GM21723 (cell line): Measurements from ENCODE around the gene MCTP2.

Experiments used
- ATAC-seq: cut with Tn5 transposase; IDR thresholded peaks from one replicate; pipeline ENCODE4 v1.9.1; 2021; ENCODE audit warnings: mild to moderate bottlenecking, moderate library complexity; ENCODE audit not compliant: unreplicated experiment

The MCTP2 gene

DNA sequence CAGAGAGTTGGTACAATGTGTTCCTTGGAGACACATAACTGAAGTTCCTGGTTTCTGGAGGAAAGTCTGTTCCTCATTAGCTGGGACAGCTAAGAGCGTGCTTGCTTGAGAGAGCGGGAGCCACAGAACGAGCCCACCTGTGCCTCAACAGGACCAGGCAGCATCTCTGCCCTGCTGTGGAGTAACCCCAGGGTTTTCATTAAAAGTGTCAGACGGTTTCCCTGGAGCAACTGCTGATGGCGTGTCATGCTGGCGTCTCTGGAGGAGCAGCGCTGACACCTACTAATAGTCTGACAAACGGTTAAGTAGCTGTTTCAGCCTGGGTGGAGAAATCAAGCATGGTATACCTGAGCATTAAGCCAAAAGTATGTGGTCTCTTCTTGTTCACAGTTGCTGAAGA lies 150.0 kb downstream of the MCTP2 start:
- no peak for ATAC-seq

DNA sequence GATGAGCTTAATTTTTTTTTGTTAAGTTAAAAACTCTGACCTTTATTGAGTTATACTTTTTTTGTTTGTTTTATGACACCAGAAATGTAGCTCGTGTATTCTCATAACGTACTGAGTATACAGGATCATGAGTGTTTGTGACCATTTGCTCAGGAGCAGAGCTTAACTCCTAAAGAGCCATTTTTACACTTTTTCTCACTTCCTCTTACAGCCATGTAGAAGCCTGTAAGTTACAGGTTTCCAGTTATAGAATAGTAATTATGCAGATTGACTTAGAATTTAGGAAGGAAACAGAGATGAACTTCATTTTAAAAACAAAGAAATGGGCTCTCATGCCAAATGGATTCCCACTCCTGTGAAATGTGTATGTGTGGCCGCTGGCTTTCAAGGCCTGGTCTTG lies 151.7 kb downstream of the MCTP2 start:
- no peak for ATAC-seq

DNA sequence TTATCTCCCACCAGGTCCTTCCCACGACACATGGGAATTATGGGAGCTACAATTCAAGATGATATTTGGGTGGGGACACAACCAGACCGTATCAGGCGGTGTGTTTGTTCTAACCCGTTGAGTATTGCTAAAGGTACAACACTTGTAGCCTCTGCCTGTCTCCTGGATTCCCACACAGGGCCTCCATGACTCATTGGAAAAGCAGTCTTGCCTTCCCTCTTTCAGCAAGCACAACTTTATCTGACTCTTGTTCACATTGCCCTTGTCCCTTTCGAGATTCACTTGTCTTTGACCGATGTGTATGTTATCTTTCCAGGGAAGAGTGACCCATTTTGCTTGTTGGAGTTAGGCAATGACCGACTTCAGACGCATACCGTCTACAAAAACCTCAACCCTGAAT lies 152.3 kb downstream of the MCTP2 start:
- no peak for ATAC-seq

DNA sequence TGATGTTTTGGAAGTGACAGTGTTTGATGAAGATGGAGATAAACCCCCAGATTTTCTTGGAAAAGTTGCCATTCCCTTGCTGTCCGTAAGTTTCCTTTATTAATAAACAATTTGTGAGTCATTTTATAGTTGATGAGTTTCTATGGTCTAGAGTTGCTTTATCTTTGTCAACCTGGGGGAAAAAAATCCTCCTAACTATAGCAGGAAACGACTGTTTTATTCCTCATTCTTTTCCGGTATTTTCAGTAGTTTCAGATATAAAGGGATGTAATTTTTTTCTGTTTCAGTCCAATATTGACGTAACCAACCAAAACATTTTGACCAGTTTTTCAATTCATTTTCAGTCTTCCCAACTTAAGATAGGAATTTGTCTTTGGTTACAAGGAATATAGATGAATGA lies 154.1 kb downstream of the MCTP2 start:
- ATAC-seq = no peak

DNA sequence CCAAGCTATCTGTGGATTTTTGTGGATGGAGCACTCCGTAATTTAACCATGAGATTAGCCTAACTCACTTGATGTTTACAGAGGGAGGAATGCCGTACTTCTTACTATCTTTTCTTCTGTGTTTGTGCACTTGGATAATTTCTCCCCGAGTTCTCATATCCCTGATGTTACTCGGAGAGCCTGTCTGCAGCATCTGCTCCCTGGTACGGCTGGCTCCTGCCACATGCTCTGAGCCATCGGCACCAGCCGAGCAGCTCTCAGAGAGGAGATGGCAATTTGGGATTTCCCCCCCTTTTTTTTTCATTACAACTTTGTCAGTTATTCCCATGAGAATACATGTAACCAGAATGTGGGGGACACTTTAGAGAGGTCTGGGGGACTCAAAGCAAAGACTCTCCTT lies 155.0 kb downstream of the MCTP2 start:
- ATAC-seq = no peak

DNA sequence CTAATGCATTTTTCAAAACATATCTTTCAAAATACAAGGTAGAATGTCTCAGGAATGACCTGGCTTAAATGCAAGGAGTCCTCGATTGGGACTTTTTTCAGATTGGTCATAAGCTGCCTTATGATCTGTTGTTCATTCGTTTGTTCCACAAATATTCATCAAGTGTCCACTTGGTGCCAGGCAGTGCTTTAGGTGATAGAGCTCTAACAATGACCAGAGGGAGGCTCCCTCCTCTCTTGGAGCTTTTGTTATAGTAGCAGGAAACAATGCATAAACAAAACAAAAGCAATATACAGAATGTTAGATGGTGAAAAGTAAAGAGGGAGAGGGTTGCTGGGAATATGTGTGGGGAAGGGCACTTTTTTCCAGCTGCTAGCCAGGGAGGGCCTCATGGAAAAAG lies 156.1 kb downstream of the MCTP2 start:
- no peak for ATAC-seq

DNA sequence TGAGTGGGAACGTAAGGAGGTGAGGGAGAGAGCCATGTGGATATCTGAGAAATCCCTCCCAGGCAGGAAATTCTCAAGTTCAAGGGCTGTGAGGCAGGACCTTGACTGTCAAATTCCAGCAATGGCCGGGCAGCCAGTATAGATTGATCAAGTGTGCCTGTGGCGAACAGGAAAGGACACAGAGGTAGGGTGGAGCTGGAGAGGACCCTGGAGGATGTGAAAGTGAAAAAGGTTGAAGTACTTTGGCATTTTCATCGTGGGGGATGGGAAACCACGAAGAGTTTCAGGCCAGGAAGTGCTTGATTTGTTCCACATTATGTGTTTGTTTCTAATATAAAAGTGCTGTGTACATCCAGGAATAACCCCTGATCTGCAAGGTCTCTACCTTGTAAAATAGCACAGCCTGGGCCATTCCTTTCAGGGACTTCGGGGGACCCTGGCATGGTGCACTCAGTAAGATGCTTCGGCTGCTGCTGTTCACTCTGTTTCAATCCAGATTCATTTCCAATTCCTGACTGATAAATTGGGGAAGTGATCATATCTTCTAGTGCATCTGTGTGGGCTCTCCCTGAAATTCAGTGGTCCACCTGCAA lies 156.6 kb downstream of the MCTP2 start:
- ATAC-seq = peak; percentile 72

DNA sequence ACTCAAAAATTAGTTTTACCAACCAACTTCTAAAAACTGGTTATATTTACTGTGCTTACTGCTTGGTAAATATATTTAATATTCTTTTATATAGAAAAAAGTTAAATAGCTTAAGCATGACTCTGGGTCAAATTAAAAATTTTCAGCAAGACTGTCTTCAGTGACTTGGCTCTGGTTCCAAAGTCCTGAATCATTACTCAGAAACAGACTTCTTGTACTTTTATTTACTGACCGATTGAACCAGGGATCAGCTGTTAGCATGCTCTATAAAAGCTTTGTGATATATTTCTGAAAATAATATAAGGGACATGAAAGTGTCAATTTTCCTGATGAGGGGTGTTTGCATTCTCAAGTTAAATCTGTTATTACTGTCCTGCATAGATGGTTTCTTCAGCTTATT lies 164.3 kb downstream of the MCTP2 start:
- no peak for ATAC-seq

DNA sequence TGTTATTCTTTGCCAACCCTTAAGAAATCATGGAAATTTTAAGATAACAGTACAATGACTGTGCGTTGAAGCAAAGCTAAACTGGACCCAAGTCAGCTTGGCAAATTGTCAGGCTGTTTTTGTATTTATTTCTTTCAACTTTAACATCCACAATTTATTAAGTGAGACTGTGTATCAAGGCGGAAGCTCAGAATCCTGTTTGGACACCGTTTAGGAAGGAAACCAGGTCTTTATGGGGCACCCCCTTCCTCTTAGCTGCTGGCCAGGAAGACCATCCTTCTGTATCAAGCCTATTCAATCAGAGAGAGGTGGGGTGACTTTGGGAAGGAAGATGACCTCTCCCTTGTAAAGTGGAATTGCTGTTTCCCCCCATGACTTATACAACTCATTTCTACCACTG lies 166.0 kb downstream of the MCTP2 start:
- ATAC-seq = no peak

DNA sequence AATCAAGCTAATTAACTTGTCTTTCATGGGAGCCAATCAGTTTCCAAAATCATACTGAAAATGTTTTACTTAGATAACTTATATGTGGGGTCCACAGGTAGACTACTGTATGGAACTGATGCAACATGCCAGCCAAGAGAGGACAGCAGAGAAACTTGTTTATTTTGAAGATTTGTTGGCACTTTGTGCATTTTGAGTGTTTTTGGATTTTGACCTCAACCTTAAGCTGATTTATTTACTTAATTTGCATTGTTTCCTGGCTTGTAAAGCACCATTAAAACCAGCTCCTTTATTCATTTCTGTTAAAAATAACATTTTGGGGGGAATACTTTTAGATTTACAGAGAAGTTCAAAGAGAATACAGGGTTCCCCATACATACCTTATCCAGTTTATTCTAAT lies 166.6 kb downstream of the MCTP2 start:
- ATAC-seq = no peak

DNA sequence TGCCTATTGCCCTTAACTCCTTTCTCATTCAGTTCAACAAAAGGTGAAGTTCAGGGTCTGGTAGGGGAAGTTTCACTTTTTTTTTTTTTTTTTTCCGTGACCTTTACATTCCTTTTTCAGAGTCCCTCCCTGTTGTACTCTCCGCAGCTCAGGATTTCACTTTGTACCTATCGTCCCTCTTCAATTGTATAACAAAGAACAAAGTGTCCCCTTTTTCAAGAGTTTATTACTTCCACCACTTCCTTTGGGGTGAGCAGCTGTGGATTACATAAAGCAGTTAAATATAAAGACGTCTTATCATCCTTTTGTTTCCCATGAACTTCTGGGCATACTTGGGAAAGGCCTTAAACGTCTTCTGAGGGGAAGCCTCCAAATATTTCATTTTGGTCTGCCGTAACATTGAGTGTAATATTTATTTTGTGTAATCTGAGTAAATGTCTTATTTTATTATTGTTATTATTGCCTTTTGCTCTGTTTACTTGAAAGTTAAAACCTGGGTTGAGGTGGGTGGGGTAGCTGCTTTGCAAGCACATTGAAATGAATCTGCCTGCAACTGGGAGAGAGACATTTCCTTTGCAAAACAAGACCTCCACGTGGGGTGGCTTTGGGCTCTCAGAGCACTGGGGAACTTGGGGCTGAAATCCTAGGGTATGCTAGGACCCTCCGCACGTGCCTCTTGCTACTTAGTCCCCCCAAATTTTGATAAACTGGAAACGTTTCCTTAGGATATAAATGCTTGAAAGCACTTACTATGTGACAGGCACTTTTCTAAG lies 169.4 kb downstream of the MCTP2 start:
- ATAC-seq = no peak

DNA sequence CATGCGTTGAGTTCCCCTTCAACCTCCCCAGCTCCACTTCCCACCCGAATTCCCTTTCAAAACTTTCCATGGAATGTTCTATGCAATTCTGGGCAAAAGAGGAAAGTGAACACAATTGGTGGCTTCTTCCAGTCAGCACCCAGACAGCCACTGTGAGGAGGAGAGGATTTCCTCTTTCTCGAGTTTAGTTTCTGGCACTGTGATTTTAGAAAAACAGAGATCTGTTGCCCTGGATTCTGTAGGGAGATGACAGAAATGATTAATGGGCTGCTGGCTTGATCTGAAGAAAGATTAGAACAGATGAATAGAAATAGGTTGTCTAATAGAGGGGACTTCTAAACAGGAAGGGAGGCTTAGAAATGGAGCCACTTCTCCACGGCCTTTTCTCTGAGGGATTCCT lies 172.0 kb downstream of the MCTP2 start:
- no peak for ATAC-seq

DNA sequence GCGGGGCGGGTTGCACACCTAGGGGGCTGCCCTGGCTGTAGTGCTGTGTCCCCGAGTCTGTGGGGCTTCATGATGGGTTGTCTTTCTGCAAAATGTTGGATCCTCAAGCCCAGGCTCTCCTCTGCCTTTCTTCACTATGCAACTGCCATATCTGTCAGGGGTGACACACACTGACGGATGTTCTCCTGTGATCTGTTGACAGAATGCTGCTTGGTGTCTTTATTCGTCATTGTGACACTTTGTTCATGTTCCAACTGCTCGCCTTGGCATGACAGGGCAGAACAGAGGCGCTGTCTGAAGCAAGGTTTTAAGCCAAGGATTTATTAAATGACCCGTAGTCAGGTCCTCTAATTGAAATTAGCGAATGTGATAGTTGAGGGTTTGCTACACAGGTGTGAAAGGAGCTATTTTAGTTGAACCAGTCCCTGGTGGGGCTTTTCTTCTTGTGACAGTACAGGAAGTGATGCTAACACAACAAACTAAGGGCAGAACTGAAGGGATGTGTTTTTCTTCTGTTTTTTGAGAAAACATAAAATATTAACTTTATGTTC lies 173.4 kb downstream of the MCTP2 start:
- ATAC-seq = no peak

DNA sequence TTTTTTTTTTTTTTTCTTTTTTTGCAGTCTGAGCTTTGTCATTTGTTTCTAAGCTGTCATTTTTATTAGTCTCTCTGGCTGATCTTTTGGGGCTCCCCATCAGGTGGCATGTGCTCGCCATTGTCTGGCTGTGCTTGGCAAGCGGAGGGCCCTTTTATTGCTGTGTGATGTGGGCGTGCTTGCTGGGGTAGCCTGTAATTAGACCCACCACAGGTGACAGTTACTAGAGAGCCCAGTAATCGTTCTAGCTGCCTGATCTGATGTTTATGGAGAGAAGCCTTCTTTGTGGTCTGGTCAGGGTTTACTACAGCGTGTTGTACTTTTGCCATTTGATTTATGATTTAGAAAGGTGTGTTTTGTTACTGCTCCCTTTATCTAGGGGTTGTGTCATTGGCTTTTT lies 179.9 kb downstream of the MCTP2 start:
- ATAC-seq = no peak

DNA sequence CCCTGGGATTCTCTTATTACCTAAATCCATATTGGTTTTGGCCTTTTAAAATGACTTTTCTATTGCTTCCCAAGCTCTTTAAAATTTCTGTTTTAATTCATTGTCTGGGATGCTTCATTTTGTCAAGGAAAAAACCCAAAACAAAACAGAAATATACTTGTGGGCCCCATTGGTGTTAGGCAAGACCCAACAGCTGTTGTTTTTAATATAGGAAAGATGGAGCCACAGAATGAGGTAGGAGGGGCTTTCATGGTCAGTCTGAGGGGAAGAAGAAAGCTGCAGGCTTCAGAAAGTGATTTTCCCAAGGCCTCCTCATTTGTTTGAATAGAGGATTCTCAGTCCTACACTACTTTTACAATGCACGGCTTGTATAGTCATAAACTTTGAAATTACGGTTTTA lies 180.5 kb downstream of the MCTP2 start:
- ATAC-seq = no peak

DNA sequence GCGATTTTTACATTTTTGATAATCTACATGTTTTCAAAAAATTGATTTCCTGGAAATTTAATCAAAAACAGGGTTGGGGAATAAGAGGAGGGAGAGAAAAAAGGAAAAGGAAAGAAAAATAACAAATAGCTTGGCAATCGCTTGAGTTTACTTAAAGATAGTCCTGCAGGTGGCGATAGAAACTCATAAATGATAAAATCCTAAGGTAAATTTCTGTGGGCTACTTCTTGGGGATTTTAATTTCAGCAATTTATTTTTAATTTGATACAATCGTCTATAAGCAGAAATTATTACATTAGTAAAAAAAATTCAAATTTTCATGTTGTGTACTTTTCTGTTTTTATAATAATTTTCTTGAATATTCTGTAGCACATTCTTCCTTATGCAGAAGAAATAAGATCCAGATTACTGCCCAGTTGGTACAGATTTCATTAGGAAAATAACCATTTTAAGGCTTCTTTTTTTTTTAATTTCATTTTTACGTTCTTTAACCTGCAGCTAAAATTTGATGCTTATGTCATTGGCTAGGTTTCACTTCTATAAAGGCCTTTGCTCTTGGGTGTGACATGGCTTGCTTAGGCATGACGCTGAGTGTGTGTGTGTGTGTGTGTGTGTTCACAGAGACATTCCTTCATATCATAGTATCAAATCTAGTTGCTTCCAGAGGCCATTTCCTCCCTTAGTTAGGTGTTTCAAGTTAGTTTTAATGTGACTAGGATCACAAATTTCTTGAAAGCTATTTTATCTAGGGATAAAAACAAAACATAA lies 181.8 kb downstream of the MCTP2 start:
- ATAC-seq = peak; percentile 72

DNA sequence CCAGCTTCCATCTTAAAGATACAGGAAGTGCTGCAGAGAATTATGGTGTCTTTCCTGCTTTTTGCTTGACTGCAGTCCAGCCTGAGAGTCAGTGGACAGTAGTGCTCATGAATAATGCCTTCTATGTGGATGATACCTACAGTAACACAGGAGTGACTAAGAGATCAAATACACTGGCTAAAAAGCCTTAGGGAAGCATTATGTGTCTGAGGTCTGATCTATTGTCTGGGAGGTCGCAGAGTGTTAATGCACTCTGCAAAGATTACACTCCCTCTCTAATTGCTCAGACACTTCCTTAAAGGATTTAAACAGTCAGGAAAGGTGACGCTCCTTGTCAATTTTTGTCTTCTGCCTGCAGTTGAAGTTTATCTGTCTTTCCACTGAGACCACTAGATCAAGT lies 183.6 kb downstream of the MCTP2 start:
- ATAC-seq = no peak

DNA sequence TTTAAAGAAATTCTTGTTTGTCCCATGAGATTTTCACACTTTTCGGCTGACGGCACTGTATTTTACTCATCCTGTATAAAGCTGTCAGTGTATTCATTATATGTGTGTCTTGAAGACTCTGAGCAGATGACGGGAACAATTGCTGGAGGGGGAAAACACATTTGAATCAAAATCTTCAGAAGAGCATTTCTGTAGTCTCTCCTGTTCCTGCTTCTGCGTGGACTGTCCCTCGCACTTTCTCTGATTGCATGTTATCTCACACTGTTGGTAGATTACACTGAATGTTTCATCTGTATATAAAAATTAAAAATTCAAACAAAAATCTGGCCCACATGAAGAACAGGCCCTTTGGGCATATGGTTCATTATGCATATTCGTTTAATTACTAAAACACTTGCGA lies 184.9 kb downstream of the MCTP2 start:
- no peak for ATAC-seq

DNA sequence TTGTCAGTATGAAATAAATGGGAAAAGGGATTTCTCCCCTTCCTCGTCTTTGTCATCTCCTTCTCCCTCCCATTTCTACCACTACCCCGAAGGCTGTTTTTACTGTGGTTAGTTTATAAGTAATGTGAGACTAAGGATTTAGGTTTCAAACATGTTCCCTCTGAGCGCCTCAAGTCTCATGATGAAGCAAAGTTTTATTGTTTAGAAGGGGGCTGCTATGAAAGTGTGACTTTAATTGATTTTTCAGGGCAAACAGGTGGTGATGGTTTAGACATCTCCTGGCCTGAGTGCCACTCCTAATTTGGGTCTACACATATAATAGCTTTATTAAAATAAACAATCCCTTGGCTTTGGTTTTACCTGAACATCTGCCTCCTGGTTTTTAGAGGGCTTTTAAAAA lies 185.5 kb downstream of the MCTP2 start:
- ATAC-seq = no peak

DNA sequence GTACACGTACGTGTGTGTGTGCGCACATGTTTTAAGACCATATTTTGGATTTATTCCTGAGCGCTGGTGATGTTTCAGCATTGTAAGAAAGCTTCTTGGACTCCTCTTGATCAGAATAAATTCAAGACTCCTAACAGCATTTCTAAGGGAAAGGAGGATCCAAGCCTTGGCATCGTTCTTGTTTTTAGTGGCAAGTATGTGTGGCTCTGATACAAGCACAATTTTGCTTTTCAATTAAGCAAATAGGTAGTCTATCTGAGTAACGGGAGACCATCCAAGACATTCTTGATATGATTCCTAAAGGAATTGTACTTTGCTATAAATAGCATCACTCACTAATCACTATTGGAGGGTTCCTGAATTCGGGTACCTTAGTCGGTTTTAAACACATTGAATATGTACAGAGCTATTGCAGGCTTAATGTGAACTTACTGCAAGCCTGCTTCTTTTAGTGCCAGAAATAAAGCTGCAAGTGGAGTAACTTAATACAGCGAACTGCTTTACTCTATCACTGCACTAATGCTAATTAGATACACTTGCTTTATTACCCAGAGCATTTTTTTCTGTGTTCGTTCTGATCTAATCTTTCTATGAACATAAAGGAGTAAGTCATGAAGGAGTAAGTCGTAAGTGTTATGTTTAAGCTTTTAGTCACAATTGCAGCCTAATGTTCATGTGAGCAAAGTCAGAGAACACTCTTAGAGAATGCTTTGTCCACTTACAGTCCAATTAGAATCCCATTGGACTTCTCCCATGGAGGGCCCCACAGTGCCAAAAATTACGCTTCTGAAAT lies 186.3 kb downstream of the MCTP2 start:
- ATAC-seq = no peak

DNA sequence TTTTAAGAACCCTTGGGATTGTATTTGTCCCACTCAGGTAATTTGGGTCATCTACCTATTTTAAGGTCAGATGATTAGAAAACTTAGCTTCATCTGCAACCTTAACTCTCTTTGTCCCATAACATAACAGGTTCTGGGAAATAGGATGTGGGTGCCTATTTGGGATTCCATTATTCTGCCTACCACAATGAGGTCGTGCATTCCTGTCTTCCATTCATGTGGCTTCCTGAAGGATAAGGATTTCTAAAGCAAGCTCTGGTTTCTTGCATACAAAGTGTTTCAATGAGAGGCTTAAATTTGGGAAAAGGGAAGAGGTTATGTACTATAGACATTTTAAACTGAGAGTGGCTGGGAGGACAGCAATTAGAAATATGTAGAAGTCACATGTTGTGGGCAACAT lies 190.3 kb downstream of the MCTP2 start:
- no peak for ATAC-seq
